ENCODE results near the gene ZBTB21.

Gene ZBTB21

DNA sequence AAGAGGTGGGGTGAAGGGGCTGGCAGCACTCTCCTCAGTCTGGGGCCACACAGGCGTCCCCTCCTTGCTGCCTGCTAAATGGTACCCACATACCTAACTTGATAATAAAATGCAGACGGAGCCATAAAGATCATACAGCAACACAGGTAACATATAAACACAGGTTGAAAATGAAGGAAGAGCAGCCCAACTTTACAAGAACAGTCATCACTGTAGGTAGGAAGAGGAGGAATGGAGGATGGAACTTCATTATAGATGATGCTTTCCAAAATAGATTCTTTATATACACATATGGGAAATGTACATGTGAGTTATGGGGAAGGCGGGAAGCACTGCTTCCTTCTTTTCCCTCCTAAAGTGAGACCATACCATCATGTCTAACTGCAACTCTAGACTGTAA is 69.7 kb downstream of the ZBTB21 start:
- H3K4me3 Mint-ChIP-seq = no peak overlapping the region

DNA sequence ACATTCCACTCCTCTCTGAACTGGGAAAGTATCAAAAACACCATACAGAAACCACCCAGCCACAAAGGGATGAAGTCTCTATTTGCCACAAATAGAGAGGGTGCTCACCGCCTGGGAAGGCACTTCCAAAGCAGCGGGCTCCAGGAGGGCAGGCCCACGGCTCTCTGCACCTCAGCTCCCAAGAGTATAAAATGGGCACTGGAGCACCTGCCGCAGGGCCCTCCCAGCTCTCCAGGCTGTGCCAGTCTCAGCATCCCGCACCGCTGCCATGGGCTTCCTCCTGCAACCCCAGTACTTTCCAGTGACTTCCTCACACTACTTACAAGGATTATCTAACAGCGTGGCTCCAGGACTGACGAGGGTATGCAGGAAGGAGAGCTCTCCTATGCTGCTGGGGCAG is 70.8 kb downstream of the ZBTB21 start:
- Mint-ChIP-seq H3K27me3 (peaks cover 2% of the 10 kb centered on the region), H3K9me3 (no peaks in the 10 kb centered on the region), H3K27ac (no peak overlapping the region), H3K36me3 (ENCODE audit: low read depth) (no peaks in the 10 kb centered on the region), H3K4me1 (ENCODE audit: low read depth) (no peaks in the 10 kb centered on the region), H3K4me3 (no peak overlapping the region)
- no peak for DNase-seq

More for the DNA sequence above, 69.7 kb downstream of the ZBTB21 start:
- Mint-ChIP-seq H3K27me3 (no peaks in the 10 kb centered on the region), H3K36me3 (ENCODE audit: low read depth) (no peaks in the 10 kb centered on the region), H3K9me3 (no peaks in the 10 kb centered on the region), H3K4me1 (ENCODE audit: low read depth) (no peaks in the 10 kb centered on the region), H3K27ac (no peak overlapping the region)
- no peak for DNase-seq

All from activated T-cell treated with anti-CD3 and anti-CD28 coated beads, Interleukin-2, amount 50 U/mL, for 24 hours (primary cell).